ENCODE data around the gene IL32. TPM values are rescaled to one million over a fixed set of nuclear protein-coding genes. Genes with fewer than 3 reads are reported as not detected.
A peak's percentile ranks its signal among the peaks of the same experiment; 100 is the strongest.

The IL32 gene
- polyA plus RNA-seq, 2 of the 4 experiments (the other 2 are of a cell fraction): 8.9 to 20.2 TPM

DNA sequence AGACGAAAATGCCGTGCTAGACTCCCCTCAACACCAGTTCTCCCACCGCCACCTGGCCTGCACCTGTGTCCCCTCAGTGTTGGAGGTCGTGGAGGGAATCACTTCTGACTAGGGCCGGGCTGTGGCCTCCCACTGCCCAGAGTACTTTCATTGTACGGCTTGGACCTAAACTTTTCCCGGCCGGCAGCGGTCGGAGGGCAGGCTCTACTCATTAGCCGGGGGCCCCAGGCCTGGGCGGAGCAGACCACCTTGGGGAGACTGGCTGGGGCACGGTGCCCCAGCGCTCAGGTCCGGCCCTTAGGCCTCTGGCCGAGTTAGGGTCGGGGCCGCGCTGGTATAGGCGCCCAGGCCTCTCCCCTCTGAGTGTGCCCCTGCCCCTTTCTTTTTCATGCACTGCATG is 48.1 kb upstream of the IL32 start:
- no peak overlapping the region for H3K4me2 ChIP-seq
- DNase-seq (ENCODE audit: low read depth in 1 of 2, low spot score in 1 of 2): no peak
- no peaks in the 10 kb centered on the region for H3K9me3 ChIP-seq
- ChIA-PET POLR2A (no interaction called here), CTCF (interaction anchor here (6.6 kb wide), 1 partner anchor 11 kb away, joined by 112 read pairs; no protein-coding TSS in a partner anchor)
- TF ChIP-seq, protein P1, sequence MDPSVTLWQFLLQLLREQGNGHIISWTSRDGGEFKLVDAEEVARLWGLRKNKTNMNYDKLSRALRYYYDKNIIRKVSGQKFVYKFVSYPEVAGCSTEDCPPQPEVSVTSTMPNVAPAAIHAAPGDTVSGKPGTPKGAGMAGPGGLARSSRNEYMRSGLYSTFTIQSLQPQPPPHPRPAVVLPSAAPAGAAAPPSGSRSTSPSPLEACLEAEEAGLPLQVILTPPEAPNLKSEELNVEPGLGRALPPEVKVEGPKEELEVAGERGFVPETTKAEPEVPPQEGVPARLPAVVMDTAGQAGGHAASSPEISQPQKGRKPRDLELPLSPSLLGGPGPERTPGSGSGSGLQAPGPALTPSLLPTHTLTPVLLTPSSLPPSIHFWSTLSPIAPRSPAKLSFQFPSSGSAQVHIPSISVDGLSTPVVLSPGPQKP (IDR thresholded peaks at IDR 0.05; ENCODE audit: low read depth, low read length): no peak
- TF ChIP-seq EHMT2 (IDR thresholded peaks at IDR 0.05; ENCODE audit: low read depth): no peak
- FAIRE-seq: no peak
- peaks cover 20% of the 10 kb centered on the region for H3K4me1 ChIP-seq
- peak overlapping the region in 1 of 2 experiments; percentile 41; a peak in 1 of 6 replicates for H3K27ac ChIP-seq
- no peak for ATAC-seq
- H3K4me3 ChIP-seq: no peak overlapping the region
- WGBS (ENCODE audit: missing lambda C conversion rate): 96% methylated on average over 15 of the region's 20 CpGs

DNA sequence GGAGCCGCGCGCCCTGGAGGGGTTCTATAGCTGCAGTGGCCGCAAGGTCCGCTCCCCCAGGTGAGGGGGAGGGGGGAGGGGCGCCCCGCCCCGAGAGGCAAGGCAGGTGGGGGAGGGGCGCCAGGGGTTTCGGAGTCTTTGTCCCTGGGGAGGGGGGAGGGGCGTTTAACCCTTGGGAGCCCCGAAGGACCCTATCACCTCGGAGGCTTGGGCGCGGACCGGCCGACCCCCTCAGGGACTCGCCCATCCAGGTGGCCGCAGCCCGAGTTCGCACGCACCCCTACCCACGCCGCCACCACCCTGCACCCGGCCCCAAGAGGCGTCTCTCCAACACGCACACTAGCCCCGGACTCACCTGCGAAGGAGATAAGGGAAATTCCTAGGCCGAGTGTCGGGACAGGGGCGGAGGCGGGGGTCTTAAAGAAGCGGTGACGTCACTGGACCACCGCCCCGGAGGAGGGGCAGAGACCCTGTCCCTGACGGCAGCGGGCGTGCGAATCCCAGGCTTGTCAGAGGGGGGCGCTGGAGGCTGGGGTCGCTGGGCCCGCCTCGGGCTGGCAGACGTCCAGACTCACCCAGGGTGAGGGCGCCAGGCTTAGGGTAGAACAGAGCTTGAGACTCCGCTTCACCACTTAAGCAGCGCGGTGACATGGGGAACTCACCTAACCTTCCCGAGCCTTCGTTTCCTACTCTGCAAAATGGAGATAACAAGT is 47.5 kb upstream of the IL32 start, which contains the start of gene CLDN6:
Gene CLDN6, minus strand, starts transcription at position 390 of the 713 bp plus-strand sequence. CDS start 2,162 bp downstream, outside the sequence.
- Histone ChIP-seq H3K27ac (peak within 1 kb of the TSS in 1 of 2 experiments; percentile 41; a peak in 2 of 6 replicates), H3K4me3 (no peak within 1 kb of the TSS), H3K4me1 (peaks cover 22% of the 10 kb centered on the region), H3K4me2 (no peak within 1 kb of the TSS), H3K9me3 (no peaks in the 10 kb centered on the region)
- POLR2A ChIA-PET: no interaction called here
- 76% methylated on average over 31 of the region's 52 CpGs for WGBS (ENCODE audit: missing lambda C conversion rate)
- FAIRE-seq: no peak
- ATAC-seq: no peak
- TF ChIP-seq, protein P2, sequence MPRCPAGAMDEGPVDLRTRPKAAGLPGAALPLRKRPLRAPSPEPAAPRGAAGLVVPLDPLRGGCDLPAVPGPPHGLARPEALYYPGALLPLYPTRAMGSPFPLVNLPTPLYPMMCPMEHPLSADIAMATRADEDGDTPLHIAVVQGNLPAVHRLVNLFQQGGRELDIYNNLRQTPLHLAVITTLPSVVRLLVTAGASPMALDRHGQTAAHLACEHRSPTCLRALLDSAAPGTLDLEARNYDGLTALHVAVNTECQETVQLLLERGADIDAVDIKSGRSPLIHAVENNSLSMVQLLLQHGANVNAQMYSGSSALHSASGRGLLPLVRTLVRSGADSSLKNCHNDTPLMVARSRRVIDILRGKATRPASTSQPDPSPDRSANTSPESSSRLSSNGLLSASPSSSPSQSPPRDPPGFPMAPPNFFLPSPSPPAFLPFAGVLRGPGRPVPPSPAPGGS (IDR thresholded peaks at IDR 0.05): no peak
- no peak for TF ChIP-seq MAFK (IDR thresholded peaks at IDR 0.05; ENCODE audit: partially characterized antibody)
- no peak for TF ChIP-seq HDAC2 (IDR thresholded peaks at IDR 0.05)
- TF ChIP-seq, protein P3, sequence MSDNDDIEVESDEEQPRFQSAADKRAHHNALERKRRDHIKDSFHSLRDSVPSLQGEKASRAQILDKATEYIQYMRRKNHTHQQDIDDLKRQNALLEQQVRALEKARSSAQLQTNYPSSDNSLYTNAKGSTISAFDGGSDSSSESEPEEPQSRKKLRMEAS (IDR thresholded peaks at IDR 0.05): no peak
- TF ChIP-seq PHF8 (IDR thresholded peaks at IDR 0.05; ENCODE audit: borderline replicate concordance, low read depth): no peak
- TF ChIP-seq EHF (CRISPR knock-in tag; IDR thresholded peaks at IDR 0.05): no peak
- TF ChIP-seq, protein P4, sequence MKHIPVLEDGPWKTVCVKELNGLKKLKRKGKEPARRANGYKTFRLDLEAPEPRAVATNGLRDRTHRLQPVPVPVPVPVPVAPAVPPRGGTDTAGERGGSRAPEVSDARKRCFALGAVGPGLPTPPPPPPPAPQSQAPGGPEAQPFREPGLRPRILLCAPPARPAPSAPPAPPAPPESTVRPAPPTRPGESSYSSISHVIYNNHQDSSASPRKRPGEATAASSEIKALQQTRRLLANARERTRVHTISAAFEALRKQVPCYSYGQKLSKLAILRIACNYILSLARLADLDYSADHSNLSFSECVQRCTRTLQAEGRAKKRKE (CRISPR knock-in tag; IDR thresholded peaks at IDR 0.05; ENCODE audit: low read depth): no peak
- no peak for TF ChIP-seq EP300 (IDR thresholded peaks at IDR 0.05)
- TF ChIP-seq, protein P5, sequence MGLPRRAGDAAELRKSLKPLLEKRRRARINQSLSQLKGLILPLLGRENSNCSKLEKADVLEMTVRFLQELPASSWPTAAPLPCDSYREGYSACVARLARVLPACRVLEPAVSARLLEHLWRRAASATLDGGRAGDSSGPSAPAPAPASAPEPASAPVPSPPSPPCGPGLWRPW (IDR thresholded peaks at IDR 0.05): no peak
- TF ChIP-seq NFE2L2 (conservative IDR thresholded peaks at IDR 0.05; ENCODE audit: low read length): no peak
- TF ChIP-seq ZFP36 (IDR thresholded peaks at IDR 0.05; ENCODE audit: borderline replicate concordance, partially characterized antibody): no peak
- TF ChIP-seq NR3C1 (IDR thresholded peaks at IDR 0.05): no peak
- CTCF ChIA-PET: interaction anchor here (0.8 to 6.6 kb wide), 3 partner anchors 12 to 35 kb away, joined by 5 to 112 read pairs (median 42); no protein-coding TSS in a partner anchor
- no peak for DNase-seq (ENCODE audit: low read depth in 1 of 2, low spot score in 1 of 2)

DNA sequence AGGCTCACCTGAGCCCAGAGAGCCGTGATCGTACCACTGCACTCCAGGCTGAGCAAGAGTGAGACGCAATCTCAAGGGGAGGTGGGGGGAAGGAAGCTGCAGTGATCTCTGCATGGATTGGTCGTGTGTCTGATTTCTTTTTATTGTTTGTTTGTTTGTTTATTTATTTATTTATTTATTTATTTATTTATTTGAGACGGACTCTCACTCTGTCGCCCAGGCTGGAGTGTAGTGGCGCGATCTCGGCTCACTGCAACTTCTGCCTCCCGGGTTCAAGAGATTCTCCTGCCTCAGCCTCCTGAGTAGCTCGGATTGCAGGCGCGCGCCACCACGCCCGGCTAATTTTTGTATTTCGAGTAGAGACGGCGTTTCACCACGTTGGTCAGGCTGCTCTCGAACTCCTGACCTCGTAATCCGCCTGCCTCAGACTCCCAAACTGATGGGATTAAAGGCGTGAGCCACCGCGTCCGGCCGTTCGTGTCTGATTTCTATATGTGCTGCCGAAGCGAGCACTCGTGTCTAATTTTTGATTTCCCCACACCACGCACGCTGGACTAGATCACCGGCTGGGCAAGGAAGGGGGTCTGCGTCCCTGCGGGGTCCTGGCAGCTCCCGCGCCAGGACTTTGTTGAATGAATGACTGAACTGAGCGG is 45.7 kb upstream of the IL32 start:
- no peaks in the 10 kb centered on the region for H3K9me3 ChIP-seq
- ChIA-PET POLR2A (interaction anchor here (0.7 to 6.2 kb wide), 11 partner anchors 9 to 131 kb away, joined by 3 to 107 read pairs (median 8); partner anchors contain the start of genes PAQR4 and PKMYT1), CTCF (interaction anchor here (1.0 to 6.6 kb wide), 6 partner anchors 10 to 59 kb away, joined by 4 to 112 read pairs (median 6); no protein-coding TSS in a partner anchor)
- H3K4me3 ChIP-seq: peak overlapping the region; percentile 93
- no peak for DNase-seq (ENCODE audit: low read depth in 1 of 2, low spot score in 1 of 2)
- peaks cover 19% of the 10 kb centered on the region for H3K4me1 ChIP-seq
- 34% methylated on average over 32 of the region's 40 CpGs for WGBS (ENCODE audit: missing lambda C conversion rate)
- no peak for FAIRE-seq
- peak overlapping the region; percentile 89 for H3K4me2 ChIP-seq
- no peak for ATAC-seq
- peak overlapping the region; percentile 98 to 100 for H3K27ac ChIP-seq
- TF ChIP-seq JUN (IDR thresholded peaks at IDR 0.05) (no peak), ZC3H11A (IDR thresholded peaks at IDR 0.05) (peak; percentile 30; the same call in 1 of the 2 replicates)

Measured in A549 (cell line).